Endothelial cell (in vitro differentiated cells): ENCODE results near the gene SNX22. TPM values are rescaled to one million over a fixed set of nuclear protein-coding genes. Genes with fewer than 3 reads are reported as not detected.

ENCODE experiments used
- DNase-seq: peaks from one replicate; pipeline ENCODE4 v3.0.0; 2021; ENCODE audit warnings: low spot score
- H3K27ac Mint-ChIP-seq: one replicate; pipeline ENCODE4 v1.8.0; 2021; ENCODE audit warnings: mixed read lengths, inconsistent platforms; ENCODE audit not compliant: unreplicated experiment
- H3K27me3 Mint-ChIP-seq: one replicate; pipeline ENCODE4 v1.8.0; 2021; ENCODE audit warnings: mild to moderate bottlenecking, moderate library complexity, mixed read lengths, inconsistent platforms; ENCODE audit not compliant: unreplicated experiment
- H3K36me3 Mint-ChIP-seq: one replicate; pipeline ENCODE4 v1.8.0; 2021; ENCODE audit warnings: mild to moderate bottlenecking, low read depth, mixed read lengths, inconsistent platforms; ENCODE audit not compliant: unreplicated experiment
- H3K4me1 Mint-ChIP-seq: one replicate; pipeline ENCODE4 v1.8.0; 2021; ENCODE audit warnings: mild to moderate bottlenecking, mixed read lengths, inconsistent platforms; ENCODE audit not compliant: unreplicated experiment
- H3K4me3 Mint-ChIP-seq: one replicate; pipeline ENCODE4 v1.8.0; 2021; ENCODE audit warnings: mild to moderate bottlenecking, mixed read lengths, inconsistent platforms; ENCODE audit not compliant: unreplicated experiment
- H3K9me3 Mint-ChIP-seq: one replicate; pipeline ENCODE4 v1.8.0; 2021; ENCODE audit warnings: mixed read lengths, inconsistent platforms; ENCODE audit not compliant: unreplicated experiment
- total RNA-seq: library from RNA; stranded (reverse); fragmentation: NEBNext Ultra II Directional; extraction: Animal tissue kit (Norgen Biotek cat#: 25700); gene quantifications from one replicate; pipeline ENCODE4 v1.2.1, GENCODE V29; 2021; ENCODE audit not compliant: unreplicated experiment
- TF ChIP-seq, protein P1 (sequence below): fragments of 200-600 bp; sonication (generic); IDR thresholded peaks from one replicate; pipeline ENCODE4 v1.5.0; 2021; ENCODE audit warnings: antibody characterized with exemption; ENCODE audit not compliant: unreplicated experiment

The SNX22 gene
- total RNA-seq, 1 donor from 2014 or later: 0.41 TPM

- TF ChIP-seq, protein P1, sequence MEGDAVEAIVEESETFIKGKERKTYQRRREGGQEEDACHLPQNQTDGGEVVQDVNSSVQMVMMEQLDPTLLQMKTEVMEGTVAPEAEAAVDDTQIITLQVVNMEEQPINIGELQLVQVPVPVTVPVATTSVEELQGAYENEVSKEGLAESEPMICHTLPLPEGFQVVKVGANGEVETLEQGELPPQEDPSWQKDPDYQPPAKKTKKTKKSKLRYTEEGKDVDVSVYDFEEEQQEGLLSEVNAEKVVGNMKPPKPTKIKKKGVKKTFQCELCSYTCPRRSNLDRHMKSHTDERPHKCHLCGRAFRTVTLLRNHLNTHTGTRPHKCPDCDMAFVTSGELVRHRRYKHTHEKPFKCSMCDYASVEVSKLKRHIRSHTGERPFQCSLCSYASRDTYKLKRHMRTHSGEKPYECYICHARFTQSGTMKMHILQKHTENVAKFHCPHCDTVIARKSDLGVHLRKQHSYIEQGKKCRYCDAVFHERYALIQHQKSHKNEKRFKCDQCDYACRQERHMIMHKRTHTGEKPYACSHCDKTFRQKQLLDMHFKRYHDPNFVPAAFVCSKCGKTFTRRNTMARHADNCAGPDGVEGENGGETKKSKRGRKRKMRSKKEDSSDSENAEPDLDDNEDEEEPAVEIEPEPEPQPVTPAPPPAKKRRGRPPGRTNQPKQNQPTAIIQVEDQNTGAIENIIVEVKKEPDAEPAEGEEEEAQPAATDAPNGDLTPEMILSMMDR: no peak
- Mint-ChIP-seq H3K4me3 (no peak overlapping the region), H3K9me3 (no peaks in the 10 kb centered on the region), H3K36me3 (peaks cover 23% of the 10 kb centered on the region), H3K27me3 (no peaks in the 10 kb centered on the region), H3K4me1 (peaks cover 37% of the 10 kb centered on the region), H3K27ac (peak overlapping the region; percentile 57)
- no peak for DNase-seq
Measured at GRCh38 chr15:64110950-64111678, 40.4 kb upstream of the SNX22 start.

GRCh38 chr15:64111679-64112050 is 39.9 kb upstream of the SNX22 start:
- TF ChIP-seq, protein P1: no peak
- H3K27ac Mint-ChIP-seq: no peak overlapping the region
- DNase-seq: no peak
- no peaks in the 10 kb centered on the region for H3K27me3 Mint-ChIP-seq
- peaks cover 23% of the 10 kb centered on the region for H3K36me3 Mint-ChIP-seq
- no peak overlapping the region for H3K4me3 Mint-ChIP-seq
- H3K4me1 Mint-ChIP-seq: peaks cover 37% of the 10 kb centered on the region
- no peaks in the 10 kb centered on the region for H3K9me3 Mint-ChIP-seq

GRCh38 chr15:64112073-64112772 is 39.3 kb upstream of the SNX22 start:
- no peaks in the 10 kb centered on the region for H3K27me3 Mint-ChIP-seq
- H3K27ac Mint-ChIP-seq: no peak overlapping the region

GRCh38 chr15:64112904-64113303 is 38.6 kb upstream of the SNX22 start:
- peaks cover 37% of the 10 kb centered on the region for H3K4me1 Mint-ChIP-seq

More at GRCh38 chr15:64112073-64112772, 39.3 kb upstream of the SNX22 start:
- Mint-ChIP-seq H3K4me3 (no peak overlapping the region), H3K4me1 (peaks cover 37% of the 10 kb centered on the region), H3K36me3 (peaks cover 23% of the 10 kb centered on the region), H3K9me3 (no peaks in the 10 kb centered on the region)
- DNase-seq: no peak
- TF ChIP-seq, protein P1: no peak

More at GRCh38 chr15:64112904-64113303, 38.6 kb upstream of the SNX22 start:
- H3K27me3 Mint-ChIP-seq: no peaks in the 10 kb centered on the region
- TF ChIP-seq, protein P1: no peak
- H3K4me3 Mint-ChIP-seq: no peak overlapping the region
- H3K36me3 Mint-ChIP-seq: peaks cover 25% of the 10 kb centered on the region
- no peak for DNase-seq
- no peak overlapping the region for H3K27ac Mint-ChIP-seq
- no peaks in the 10 kb centered on the region for H3K9me3 Mint-ChIP-seq
